NCI-H1105 treated with DMSO at 0.1 percent for 48 hours (cell line): ENCODE results near the gene ZNF593.
A peak's percentile ranks its signal among the peaks of the same experiment; 100 is the strongest.

Experiments used
- DNase-seq: peaks from one replicate; lab custom pipeline; 2025; lab: John Stamatoyannopoulos, UW

Gene ZNF593

DNA sequence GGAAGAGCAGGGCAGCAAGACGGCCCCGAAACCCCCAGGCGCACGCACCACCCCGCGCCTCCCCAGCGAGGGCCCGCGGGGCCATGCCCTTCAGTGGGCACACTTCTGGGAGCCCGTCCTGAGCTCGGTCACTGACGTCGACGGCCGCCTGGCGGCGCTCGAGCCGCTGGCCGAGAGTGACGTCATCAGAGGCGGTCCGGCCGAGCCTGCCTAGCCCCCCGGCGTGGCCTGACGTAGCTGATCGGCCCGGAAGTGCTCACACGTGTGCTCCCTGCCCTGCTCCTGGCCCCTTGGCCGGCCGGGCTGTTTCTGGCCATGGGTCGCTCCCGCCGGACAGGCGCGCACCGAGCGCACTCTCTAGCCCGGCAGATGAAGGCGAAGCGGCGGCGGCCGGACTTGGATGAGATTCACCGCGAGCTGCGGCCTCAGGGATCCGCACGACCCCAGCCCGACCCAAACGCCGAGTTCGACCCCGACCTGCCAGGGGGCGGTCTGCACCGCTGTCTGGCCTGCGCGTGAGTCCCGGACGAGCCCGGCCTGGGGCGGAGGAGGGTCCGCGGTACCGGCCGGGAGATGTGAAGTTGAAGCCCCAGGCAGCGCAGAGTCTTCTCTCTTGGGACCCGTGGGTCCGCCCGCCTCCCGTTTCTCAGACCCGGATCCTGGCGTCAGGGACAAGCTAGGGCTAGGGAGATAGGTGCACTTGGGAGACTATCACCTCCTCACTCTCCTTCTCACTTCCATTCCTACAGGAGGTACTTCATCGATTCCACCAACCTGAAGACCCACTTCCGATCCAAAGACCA, at the start of gene ZNF593:
Gene ZNF593 (plus strand): TSS at position 240 of the 803 bp plus-strand sequence. CDS start 76 bp downstream, at position 316.
- DNase-seq: peak; percentile 85

DNA sequence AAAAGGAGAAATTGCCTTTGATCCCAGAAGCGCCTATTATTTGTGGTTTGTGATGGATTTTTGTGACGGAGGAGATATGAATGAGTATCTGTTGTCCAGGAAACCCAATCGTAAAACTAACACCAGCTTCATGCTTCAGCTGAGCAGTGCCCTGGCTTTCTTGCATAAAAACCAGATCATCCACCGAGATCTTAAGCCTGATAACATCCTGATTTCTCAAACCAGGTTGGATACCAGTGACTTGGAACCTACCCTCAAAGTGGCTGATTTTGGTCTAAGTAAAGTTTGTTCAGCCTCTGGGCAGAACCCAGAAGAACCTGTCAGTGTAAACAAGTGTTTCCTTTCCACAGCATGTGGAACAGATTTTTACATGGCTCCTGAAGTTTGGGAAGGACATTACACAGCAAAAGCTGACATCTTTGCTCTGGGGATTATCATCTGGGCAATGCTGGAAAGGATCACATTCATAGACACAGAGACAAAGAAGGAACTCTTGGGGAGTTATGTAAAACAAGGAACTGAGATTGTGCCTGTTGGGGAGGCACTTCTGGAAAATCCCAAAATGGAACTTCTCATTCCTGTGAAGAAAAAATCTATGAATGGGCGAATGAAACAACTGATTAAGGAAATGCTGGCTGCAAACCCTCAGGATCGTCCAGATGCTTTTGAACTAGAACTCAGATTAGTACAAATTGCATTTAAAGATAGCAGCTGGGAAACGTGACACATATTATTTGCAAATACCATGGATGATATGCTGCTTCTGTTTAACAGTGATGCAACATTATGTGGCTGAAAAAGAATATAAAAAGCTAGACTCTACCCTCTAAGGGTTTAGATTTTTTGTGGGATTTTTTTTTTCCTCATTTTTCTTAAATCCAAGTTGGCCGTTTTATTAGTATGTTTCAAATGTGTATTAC, 47.6 kb upstream of the ZNF593 start:
- no peak for DNase-seq

DNA sequence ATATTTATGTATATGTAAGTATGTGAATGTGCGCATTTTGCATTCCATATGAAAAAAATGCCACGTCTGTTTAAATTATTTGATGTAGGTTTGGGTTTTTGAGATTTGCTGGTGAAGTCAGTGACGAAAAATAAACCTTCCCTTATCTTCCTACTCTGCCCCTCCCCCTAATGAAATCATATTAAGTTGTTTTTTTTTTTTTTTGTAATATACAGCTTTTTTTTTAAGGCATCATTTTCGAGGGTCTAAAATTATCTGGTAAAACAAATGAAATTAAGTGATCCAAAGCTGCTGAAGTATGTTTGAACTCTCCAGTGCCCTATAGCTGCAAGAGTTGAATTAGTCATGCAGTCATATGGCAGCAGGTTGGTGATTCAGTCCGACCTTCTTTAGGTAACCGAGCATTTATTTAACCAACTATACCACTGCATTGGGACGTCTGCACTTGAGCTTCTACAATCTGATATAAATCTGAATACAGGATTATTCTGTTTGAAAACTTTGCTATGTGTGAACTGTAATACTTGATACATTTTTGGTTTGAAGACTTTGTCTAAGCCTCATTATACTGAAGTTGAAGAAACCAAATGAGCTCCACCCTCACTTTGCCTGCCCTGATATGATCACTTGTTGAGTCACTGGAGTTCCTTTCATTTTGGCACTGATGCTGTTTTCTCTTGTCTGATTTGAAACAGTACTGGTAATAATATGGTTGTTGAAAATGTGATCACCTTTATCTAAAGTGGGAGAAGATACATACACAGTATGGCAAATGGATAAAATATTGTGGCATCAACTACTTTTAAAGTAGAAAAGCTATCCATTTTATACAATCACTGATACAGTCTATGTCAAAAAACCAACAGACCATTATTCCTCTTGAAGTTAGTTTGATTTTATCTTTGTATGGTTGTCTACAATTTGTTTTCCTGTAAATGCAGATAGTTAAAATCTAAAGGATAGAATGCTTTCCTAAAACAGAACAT, 46.4 kb upstream of the ZNF593 start:
- DNase-seq: no peak

DNA sequence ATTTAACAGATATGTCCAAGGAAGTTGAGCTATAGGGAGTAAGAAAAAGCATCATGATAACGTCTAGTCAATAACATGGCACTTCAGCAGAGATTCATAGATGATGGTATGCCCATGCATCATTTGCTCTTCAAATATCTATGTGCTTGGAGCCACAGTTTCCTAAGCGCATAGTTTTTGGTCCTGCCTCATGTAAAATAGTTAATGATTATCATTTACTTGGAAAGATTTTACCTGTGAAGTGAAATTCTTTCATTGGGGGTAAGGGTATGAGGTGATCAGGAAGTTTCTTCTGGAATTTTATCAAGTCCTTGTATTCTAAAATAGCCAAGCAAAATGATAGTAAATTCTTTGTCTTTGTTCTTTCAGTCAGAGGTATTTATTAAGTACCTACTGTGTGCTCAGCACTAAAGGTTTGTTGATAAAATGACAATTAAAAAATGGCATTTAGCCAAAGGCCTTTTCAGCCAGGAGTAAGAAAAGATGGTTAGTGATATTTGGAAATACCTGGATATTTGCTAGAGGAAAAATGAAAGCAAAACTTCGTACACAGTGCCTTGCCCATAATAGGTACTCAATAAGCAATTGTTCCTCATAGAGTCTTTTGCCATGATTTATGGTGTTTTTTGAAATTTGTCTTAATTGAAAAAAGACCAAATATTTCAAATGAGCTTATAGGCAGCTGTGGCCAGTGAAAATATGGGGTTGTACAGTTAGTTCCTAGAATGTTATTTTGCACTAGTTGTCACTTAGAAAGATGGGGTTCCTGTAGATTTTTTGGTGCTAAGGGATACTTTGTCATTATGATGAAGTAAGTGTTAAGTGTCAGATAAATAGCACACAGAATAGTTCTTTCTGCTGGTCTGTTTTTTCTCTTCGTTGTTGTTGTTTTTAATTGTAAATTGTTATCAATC, 45.0 kb upstream of the ZNF593 start:
- peak; percentile 8 for DNase-seq

DNA sequence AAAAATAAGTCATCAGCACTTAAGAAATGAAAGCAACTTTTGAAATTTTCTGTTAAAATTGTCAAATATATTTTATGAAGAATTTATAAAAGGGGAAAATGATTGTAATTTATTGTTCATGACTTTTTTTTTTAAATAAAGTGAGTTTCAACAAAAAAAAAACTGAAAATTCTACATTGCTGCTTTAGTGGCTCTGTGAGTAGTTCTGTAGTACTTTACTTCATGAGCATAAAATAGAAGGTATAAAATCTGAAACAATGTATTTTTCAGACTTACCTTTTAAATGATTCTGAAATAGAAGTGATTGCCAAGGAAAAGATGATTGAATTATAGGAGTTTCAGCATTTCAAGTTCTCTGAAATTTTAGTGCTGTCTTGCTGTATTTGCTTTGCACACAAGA, 44.3 kb upstream of the ZNF593 start:
- no peak for DNase-seq

DNA sequence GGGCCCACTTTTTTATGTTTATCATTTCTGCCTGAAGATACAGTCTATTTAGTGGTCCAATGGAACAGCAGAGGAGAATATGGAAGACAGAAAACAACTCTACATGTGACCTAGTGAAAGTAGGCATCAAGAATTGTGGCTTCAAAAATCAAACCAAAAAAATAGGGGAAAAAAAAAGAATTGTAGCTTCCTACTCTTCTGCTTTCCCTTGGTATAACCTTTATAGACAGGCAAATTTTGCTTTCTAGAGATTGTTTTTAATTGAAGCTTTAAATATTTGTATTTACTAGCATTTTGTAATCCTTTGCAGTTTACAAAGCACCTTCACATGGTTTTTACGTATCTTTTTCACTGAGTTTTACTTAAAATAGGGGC, 43.8 kb upstream of the ZNF593 start:
- no peak for DNase-seq

DNA sequence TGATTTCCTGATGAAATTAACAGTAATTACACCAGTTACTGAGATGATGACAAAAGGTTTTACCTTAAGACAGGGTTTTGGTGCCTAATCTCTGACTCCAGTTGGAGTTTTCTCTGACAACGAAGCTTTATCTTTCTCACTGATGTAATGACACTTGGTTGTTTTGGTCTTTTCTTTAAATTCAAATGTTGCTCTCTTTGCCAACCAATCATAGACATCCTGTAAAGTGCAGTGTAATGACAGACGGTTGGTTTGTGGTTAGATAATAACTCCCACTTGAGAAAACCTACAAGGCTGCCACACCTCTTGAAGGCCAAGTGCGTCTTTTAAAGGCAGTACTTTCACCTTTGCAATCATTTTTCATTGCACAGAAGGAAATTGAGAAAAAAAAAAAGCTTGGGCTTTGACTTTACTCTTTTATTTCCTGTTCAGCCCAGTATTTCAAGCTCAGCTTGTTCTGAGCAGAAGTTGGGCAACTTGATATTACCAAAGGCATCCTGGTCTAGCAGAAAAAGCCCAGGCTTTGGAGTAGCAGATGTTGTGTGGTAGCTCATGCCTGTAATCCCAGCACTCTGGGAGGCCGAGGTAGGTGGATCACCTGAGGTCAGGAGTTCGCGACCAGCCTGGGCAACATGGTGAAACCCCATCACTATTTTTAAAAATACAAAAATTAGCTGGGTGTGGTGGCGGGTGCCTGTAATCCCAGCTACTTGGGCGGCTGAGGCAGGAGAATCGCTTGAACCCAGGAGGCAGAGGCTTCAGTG, 43.2 kb upstream of the ZNF593 start:
- DNase-seq: peak; percentile 92

DNA sequence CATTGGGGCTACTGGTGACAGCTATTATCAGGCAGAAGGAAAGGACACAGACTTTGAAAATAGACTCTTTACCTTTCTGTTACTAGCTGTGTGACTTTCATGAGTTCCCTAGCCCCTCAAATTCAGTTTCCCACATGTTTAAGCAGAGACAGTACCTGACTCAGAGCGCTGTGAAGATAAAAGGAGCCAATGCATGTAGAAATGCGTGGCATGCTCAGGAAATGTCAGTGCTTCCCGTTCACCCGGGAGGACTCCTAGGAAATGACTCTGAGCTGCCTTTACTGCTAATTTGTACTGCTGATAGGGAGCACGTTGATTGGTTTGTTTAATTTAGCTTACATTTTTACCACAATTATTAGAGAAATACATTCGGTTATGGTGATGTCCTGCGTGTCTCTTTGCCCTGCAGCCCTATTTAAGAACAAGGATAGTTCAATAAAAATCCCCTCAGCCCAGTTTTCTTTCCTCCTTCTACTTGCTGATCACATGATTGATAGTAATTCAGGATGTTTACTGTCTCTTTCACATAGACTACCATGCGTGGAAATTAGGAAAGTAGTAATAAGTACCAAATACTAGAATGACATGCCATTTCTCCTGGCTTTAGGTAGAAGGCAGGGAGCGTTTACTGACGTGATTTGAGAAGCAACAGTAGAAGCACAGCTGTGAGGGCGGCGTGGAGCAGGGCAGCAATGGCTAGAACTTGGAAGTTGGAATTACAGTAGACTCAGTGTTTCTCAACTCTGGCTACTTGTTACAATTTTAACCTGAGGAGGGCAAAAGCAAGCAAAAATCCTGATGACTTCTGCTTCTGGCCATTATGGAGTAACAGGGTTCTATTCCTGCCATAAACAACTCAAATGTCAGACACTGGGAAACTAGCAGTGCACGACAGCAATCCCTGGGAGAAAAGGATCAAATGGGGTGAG, 42.2 kb upstream of the ZNF593 start:
- no peak for DNase-seq

DNA sequence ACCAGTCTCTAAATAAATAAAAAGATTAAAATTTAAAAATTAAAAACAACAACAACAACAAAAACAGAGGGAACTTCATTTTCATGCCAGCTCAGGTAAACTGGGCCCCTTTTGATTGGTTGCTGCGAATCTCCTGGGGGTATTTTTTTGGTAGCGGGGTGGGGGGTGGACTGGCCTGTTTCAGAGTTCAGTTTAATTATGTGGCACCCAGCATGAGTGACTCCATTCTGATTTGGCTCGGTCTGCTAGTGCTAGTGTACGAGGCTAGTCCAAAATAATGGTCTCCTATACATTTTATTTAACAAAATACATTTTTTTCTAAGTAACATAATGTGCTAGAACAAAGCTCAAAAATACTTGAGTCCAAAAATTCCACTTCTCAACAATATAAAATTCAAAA, 39.9 kb upstream of the ZNF593 start:
- no peak for DNase-seq

DNA sequence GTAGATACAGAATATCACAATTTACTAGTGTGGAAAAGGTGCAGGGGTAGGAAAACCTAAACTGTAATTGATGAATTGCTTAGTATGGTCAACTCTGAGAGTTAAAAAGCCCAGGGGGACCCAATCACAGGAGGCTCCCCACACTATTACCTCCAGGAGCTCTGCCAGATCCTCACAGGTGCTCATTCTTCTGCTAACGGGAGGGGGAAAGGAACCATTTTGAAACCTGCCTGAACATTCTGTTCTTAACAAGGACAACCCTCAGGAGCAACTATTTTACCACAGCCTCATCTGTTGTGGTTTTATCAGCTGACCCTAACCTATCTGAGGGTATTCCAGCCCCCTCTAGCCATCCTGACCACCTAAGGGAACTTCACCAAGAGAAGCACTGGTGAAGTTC, 39.0 kb upstream of the ZNF593 start:
- DNase-seq: no peak

DNA sequence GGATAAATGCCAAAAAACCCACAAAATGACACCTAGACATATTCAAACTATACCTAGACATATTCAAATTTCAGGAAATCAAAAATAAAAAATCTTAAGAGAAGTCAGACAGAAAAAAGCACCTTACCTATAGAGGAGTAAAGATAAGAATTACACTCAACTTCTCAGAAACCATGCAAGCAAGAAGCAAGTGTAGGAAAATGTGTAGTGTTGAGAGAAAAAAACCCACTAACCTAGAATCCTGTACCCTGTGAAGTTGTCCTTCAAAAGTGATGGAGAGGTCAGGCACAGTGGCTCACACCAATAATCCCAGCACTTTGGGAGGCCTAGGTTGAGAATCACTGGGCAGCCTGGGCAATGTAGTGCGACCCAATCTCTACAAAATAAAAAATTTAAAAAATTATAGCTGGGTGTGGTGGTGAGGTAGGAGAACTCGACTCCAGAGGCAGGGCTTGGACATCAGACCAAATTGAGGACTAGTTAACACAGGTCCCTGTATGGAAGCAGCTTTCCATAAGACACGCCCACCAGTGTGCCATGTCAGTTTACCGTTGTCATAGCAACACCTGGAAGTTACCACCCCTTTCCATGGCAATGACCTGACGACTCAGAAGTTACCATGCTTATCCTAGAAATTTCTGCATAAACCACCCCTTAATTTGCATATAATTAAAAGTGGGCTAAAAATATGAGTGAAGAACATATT, 37.4 kb upstream of the ZNF593 start:
- DNase-seq: no peak

DNA sequence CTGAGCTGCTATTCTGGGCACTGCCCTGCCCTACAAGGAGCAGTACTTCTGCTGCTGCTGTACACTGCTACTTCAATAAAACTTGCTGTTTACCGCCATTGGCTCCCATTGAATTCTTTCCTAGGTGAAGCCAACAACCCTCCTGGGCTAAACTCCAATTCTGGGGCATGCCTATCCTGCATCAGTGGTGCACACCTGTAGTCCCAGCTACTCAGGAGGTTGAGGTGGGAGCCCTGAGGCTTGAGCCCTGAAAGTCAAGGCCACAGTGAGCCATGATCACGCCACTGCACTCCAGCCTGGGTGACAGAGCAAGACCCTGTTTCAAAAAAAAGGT, 36.9 kb upstream of the ZNF593 start:
- no peak for DNase-seq

DNA sequence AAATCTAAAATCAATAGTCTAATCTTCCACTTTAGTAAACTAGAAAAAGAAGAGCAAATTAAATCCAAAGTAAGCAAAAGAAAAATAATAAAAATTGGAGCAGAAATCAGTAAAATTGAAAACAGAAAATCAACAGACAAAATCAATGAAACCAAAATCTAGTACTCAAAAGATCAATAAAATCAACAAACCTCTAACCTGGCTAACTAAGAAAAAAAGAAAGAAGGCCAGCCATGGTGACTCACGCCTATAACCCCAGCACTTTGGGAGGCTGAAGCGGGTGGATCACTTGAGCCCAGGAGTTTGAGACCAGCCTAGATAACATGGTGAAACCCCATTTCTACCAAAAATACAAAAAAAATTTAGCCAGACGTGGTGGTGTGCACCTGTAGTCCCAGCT, 35.2 kb upstream of the ZNF593 start:
- DNase-seq: no peak

DNA sequence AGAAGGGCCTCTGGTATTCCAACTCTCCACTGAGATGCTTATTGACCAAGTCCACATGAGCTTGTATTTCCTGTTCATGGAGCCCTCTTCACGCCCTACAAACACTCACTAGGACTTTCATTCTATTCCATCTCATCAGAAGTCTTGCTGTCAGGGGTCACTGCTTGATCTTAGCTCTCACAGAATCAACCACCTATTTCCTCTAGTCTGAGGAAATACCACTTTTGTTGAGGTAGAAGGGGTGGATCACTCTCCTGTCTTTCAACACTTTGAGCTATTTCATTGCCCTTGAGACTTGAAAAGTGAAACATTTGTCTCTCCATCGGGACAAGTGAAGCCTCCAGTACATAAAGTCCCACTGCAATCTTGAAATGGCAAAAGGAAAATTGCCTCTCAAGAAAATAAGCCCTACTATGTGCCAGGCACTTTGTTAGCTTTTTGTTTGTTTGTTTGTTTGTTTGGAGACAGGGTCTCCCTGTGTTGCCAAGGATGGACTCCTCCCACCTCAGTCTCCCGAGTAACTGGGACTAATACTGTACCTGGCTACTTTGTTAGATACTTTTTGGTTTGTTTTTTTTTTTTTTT, 30.6 kb upstream of the ZNF593 start:
- no peak for DNase-seq

DNA sequence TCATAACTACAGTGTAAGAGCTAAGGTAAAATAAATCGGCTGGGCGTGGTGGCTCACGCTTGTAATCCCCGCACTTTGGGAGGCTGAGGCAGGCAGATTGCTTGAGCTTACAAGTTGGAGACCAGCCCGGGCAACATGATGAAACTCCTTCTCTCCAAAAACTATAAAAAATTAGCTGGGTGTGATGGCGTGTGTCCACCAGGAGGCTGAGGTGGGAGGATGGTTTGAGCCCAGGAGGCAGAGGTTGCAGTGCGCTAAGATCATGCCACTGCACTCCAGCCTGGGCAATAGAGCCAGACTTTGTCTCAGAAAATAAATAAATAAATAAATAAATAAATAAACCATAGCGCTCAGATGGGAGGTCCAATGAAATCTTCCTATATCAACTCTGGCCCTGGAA, 27.5 kb upstream of the ZNF593 start:
- DNase-seq: no peak

DNA sequence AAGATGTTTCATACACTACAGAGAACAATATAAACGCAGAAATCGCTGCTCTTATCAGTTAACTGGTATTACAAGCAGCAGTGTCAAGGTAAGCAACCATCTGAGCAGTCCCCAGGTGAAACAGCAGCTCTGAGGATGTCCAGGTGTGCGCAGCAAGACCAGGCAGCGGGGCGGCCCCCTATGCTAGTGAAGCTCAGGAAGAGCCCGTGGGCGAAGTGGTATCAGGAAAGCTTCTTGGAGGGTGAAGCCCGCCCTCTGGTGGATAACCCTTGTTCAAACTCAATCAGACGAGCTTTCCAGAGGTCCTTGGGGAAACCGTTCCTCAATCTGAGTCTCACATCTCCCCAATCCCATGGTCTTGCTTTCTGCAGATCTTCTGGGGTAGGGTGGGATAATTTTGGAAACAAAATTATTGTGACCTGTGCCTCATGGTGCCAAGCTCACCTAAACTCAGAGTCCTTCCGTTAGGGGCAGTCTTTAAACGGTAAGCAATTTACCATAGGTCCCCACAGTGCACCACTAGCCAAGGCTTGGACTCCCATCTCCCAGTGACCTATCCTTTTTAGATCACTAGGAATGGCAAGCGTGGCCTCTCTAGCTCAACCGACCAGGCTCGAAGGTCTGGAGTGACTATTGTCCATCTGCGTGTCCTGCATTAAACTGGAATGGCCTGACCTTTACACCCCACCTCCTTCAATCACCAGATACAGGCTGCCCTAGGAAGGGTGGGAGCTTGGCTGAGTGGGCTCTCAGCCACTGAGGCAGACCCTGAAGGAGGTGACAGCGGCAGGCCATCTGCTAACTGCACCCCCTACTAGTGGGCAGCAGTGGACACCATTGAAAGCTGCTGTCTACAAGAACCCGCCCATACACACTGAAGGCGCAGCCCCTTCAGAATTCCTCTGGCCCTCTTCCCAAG, 24.4 kb upstream of the ZNF593 start:
- DNase-seq: peak; percentile 93

DNA sequence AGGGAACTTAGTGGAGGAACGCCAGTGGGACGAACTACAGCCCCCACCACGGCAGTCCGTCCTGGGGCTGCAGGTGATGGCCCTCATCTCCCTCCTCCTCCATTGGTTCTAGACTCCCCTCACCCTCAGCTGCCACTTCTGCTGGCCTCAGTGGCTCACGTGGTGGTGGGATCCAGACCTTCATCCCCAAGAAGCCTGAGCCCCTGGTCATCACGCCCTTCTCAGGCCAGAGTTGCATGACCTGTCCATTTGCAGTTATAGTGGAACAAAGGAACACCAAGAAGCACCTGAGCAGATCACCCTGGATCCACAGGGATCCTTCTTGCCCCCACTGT, 23.8 kb upstream of the ZNF593 start:
- DNase-seq: no peak
